HG03139 (cell line): ENCODE results near the gene IFIT3.
"Not testable (repeated sequence)": the region's sequence is repeated elsewhere in the genome, so short reads cannot be mapped to it uniquely, and the experiment has no call there.

Experiments
- ATAC-seq: cut with Tn5 transposase; IDR thresholded peaks from one replicate; pipeline ENCODE4 v1.9.1; 2021; ENCODE audit not compliant: unreplicated experiment

The IFIT3 gene, protein sequence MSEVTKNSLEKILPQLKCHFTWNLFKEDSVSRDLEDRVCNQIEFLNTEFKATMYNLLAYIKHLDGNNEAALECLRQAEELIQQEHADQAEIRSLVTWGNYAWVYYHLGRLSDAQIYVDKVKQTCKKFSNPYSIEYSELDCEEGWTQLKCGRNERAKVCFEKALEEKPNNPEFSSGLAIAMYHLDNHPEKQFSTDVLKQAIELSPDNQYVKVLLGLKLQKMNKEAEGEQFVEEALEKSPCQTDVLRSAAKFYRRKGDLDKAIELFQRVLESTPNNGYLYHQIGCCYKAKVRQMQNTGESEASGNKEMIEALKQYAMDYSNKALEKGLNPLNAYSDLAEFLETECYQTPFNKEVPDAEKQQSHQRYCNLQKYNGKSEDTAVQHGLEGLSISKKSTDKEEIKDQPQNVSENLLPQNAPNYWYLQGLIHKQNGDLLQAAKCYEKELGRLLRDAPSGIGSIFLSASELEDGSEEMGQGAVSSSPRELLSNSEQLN

DNA sequence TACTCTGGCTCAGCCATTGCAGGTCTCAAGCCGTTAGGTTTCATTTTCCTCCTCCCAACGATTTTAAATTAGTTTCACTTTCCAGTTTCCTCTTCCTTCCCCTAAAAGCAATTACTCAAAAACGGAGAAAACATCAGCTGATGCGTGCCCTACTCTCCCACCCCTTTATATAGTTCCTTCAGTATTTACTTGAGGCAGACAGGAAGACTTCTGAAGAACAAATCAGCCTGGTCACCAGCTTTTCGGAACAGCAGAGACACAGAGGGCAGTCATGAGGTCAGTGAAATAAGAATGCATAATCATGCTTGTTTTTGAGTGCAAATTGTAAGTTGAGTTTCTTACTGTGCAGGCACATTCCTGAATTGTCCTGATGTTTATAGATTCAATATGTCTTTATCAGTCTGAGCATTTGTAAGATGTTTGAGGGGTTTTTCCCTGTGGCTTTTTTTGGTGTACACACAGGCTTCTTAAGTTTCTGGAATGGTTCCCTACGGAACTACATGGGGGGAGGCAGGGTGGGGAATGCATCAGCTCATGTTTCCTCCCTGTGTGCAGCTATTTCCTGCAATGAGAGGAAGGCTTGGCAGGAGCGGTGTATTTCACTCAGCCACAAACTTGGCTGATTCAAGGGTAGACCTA lies at the start of gene IFIT3:
IFIT3 (plus strand) TSS at position 195 of the 639 bp plus-strand sequence; CDS start at position 272, 77 bp downstream.
- no peak for ATAC-seq

DNA sequence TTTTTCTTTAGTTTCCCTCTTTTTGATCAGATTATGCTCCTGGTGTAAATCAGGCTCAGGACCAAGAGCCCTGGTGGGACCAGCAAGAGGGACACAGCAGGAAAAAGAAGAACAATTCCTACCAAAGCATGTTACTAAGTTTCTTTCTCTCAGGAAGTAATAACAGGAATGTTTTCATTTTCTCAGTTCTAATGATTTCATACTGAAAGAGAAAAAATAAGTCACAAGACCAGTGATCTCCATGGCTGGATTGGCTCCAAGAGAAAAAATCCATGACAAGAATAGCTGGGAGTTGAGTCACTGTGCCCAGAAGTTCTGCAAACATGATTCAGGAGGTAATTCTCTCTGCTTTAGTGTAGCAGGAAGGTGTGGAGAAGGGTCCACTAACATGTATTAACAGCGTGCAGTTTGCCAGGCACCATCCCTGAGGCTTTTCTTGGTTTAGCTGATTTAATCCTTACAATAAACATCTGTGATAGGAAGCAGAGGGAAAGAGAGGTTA lies 49.7 kb upstream of the IFIT3 start:
- ATAC-seq = no peak

DNA sequence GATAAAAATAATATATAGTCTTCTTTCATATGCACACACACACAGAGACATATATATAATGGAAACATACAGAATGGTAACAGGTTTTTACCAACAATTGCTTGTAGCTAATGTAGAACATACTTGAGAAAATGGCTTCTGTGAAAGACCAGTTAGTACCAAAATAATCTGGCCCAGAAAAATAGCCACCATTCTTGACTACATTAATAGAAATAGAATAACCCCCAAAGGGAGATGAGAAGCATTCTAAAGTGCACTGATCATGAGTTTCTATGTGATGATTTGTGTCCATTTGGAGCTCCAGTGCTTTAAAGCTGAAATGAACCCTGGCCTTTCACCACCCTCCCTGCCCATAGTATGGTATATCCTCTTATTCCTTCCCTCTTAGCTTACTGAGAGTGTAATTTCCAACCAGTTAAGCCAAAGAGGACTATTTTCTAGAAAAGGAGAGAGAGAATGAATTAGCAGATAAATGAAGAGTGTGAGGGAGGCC lies 48.9 kb upstream of the IFIT3 start:
- ATAC-seq = no peak

DNA sequence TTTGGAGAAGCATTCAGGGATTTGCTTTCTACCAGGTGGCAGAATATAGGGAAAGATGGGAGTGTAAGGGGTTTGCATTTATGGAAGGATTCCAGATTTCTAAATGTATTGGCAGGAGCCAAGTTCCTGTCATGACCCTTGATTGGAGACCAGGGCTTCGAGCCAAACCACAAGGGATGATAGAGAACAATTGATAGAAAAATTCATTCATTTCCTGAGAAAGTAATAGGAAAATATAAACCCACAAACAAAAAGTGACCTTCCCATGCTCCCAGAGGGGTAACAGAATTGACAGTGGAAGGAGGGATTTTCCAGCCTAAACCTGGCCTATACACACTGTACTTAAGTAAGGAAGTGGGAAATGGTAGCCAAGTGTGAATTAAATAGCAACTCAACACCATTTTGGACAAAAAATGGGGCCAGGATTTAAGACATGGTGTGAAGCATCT lies 48.4 kb upstream of the IFIT3 start:
- ATAC-seq = no peak

DNA sequence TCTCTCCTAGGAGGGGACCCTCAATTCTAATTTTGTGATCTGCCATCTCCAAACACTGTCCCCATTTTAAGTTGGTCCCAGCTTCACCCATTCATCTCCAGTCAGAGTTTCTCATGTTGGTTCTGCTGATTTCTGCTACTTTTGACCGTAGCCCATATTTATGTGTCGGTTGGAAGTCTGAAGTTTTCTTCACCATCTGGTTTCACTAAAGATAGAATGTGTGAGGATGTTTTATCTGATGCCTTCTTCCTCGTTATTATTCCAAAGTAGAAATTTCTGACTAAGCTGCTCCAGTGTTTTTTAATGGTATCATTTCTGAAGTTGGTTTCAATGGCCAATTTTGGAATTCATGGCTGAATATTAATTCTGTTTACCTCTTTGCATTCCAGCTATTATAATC lies 47.3 kb upstream of the IFIT3 start:
- no peak for ATAC-seq

DNA sequence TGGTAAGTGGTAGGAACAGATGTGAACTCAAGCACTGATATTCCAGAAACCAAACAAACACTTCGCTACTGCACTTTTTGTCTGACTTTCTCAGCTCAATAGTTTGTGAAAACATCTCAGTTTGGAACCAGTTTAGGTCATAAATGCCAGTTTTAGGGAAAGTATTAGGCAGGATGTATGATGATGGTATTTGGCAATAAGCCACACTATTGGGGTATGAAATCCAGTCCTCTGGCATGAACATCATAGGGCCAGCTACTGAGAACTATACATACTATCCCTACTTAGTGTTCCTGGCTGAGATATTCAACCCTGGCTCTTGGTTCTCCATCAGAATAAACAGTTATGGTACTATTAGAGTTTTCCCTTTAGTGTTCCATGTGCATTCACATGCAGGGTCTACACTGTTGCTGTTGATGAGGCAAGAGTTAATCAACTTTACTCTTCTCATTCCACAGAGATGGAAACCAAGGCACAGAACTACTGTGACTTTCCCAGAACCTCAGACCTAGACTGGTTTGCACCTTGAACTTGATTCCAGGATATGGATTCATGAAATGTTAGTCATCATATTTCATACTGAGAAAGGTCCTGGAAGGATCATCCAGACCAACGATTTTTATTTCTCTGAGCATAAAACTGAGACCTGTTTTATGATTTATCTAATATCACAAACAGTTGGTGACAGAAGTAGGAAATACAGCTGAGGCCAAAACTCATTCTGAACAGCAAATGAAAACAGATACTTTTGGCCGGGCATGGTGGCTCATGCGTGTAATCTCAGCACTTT lies 46.0 kb upstream of the IFIT3 start:
- no peak for ATAC-seq

DNA sequence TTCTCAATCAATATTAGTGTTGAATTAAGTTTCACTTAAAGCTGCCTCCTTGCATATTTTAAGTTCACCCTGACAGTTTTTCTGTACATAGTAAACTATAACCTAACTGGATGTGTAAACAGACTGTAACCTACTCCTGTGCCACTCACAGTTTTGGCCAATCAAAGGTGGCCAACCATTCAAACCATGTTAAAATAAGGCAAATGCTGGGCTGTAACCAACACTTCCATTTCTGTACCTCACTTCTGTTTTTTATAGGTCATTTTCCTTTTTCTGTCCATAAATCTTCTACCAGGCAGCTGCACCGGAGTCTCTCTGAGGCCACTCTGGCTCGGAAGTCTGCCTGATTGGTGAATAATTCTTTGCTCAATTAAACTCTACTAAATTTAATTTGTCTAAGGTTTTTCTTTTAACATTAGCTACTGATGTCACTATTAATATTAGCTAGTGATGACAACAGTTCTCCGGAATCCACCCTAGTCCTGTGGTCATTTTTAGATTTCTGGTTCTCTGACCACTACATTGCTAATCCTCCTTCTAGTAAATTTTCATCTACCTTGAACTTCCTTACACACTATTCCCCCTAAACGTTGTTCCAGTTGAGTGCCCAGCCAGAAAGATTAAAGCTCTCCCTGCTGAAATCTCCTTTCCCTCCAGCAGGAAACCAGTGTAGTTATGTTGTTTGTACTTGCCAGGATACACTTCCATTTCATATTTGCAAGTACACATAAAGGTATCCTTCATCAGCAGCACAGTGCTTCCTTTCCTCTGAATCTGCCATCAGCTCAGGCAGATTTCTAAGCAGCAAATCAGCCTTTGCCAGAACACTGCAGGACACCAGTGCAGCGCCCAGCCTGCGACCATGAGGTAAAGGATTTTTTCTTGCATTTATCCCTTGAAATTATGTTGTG lies 44.5 kb upstream of the IFIT3 start:
- no peak for ATAC-seq

DNA sequence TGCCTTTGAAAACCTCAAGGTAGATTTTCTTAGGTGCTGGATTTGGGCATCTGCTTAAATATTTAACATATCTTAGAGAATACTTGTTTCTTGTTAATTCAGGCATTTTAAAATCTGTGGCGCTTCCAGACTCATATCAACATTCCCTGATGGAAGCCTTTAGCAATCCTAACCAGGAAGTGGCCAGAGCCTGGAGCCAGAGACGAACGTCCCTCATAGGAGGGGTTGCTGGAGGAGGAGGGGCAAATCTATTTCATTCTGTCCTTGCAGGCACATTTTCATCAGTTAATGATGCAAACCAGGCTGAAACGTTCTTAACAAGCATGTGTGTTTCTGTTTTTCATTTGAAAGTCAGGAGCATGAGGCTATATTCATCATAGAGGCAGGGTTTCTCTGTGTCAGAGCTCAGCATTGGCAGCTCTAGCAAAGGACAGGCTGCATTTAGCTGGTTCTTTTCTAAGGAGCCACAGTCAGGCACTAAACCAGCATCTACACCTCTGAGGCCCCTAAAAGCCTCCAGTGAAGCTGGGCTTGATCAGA lies 43.8 kb upstream of the IFIT3 start:
- ATAC-seq = no peak

DNA sequence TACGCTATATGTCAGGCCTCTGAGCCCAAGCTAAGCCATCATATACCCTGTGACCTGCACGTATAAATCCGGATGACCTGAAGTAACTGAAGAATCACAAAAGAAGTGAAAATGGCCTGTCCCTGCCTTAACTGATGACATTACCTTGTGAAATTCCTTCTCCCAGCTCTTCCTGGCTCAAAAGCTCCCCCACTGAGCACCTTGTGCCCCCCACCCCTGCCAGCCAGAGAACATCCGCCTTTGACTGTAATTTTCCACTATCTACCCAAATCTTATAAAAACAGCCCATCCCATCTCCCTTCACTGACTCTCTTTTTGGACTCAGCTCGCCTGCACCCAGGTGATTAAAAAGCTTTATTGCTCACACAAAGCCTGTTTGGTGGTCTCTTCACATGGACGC lies 43.1 kb upstream of the IFIT3 start:
- not testable (repeated sequence) for ATAC-seq

DNA sequence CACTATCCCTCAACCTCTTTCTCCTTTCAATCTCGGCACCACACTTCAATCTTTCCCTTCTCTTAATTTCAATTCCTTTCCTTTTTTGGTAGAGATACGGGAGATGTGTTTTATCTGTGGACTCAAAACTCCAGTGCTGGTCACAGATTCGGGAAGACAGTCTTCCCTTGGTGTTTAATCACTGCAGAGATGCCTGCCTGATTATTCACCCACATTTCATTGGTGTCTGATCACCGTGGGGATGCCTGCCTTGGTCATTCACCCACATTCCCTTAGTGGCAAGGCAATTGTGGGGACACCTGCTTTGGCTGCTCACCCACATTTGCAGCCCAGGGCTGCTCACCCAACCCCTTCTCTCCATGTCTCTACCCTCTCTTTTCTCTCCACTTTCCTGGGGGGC lies 42.5 kb upstream of the IFIT3 start:
- not testable (repeated sequence) for ATAC-seq

DNA sequence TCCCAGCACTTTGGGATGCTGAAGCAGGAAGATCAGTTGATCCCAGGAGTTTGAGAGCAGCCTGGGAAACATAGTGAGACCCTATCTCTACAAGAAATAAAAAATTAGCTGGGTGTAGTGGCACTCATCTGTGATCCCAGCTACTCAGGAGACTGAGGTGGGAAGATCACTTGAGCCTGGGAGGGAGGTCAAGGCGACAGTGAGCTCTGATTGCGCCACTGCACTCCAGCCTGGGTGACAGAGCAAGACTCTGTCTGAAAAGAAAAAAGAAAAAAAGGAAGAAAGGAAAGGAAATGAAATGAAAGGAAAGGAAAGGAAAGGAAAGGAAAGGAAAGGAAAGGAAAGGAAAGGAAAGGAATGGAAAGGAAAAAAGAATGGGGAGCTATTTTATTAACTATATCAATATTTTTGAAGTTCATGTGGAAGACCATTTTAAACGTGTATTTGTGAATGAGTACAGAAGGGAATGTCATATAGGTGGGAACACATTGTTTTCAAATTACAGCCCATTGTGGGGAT lies 33.0 kb upstream of the IFIT3 start:
- no peak for ATAC-seq

DNA sequence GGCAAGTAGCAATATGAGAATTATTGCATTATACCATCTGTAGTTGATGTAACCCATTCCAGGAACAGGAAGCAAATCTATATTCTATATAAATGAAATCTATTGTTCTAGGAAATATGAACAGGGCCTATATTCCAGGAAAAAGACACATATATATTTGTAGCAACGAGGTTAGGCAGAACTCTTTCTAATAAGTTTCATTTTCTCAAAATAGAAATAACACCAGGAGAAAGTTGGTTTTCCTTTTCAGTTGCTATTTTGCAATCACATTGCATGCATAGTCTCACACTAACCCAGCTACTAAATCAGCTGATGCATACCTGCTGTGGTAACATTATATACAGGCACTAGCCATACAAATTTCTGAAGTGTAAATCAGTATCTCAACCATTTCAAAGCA lies 32.2 kb upstream of the IFIT3 start:
- ATAC-seq = no peak

DNA sequence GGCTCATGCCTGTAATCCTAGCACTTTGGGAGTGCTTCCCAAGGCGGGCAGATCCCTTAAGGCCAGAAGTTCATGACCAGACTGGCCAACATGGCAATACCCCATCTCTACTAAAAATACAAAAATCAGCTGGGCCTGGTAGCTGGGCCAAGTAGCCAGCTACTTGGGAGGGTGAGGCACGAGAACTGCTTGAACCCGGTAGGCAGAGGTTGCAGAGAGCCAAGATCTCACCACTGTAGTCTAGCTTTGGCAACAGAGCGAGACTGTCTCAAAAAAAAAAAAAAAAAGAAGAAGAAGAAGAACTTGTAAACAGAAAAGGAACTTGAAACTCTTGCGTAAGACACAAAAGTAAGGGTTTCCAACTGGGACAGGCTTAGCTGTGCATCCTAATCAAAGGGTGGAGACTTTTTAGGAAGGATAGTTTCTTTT lies 31.6 kb upstream of the IFIT3 start:
- ATAC-seq = no peak

DNA sequence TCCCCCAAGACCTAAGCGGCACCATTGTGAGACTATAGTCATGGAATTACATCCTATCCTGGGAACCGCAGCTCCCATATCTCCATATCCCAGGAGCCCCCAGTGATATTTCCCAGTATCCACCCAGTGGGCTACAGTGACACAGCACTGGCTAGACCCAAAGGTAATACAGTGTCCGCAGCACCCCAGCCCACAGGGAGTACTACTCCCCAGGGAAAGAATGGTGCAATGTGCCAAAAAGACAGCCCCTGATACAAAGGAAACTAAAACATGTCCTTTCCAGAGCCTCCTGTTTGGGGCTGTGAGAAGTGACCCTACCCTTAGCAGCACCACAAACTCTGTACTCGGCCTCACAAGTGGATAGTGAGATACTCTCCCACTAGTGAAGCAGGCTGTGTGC lies 30.4 kb upstream of the IFIT3 start:
- no peak for ATAC-seq

DNA sequence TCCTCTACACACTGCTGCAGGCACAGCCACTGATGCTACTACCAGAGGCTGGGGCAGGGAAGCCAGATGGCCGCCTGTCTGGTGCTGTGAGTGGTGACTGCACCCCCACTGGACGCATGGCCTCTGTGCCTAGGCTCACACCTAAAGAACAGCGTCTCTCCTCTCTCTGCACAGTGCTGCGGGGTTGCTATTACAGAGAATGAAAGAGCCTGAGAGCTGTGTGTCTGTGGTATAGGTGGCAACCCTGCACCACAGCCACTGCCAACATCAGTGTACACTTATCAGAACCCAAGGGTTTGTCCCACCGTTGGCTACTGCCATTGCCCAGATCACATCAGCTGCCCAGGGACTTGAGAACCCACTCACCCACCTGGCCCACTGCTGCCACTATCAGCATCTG lies 30.0 kb upstream of the IFIT3 start:
- no peak for ATAC-seq

DNA sequence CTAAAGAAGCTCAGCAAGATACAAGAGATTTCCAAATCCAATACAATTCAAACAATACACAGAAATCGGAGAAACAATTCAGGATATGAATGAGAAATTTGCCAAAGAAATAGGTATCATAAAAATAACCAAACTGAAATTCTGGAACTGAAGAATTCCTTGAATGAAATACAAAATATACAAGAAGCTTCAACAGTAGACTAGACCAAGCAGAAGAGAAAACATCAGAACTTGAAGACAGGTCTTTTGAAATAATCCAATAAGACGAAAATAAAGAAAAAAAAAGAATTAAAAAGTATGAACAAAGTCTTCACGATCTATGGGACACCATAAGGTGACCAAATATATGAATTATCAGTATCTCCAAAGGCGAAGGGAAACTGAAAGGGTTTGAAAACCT lies 28.8 kb upstream of the IFIT3 start:
- ATAC-seq = no peak

DNA sequence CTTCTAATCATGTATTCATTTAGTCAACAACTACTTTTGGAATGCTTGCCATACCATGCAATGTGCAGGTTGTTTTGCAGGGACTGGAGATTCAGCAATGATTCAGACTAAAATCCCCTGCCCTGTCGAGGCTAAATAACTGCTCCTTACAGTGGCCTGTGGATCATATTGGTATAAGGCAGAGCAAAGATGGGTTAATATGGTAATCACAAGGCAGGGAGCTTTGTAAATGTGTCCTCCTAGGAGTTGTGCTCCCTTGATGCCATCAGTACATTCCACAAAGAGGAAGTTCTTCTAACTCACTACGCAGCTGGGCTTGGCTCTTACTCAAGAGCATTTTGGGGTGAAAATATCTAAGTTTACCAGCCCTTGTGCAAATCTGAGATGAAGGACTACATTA lies 26.6 kb upstream of the IFIT3 start:
- no peak for ATAC-seq

DNA sequence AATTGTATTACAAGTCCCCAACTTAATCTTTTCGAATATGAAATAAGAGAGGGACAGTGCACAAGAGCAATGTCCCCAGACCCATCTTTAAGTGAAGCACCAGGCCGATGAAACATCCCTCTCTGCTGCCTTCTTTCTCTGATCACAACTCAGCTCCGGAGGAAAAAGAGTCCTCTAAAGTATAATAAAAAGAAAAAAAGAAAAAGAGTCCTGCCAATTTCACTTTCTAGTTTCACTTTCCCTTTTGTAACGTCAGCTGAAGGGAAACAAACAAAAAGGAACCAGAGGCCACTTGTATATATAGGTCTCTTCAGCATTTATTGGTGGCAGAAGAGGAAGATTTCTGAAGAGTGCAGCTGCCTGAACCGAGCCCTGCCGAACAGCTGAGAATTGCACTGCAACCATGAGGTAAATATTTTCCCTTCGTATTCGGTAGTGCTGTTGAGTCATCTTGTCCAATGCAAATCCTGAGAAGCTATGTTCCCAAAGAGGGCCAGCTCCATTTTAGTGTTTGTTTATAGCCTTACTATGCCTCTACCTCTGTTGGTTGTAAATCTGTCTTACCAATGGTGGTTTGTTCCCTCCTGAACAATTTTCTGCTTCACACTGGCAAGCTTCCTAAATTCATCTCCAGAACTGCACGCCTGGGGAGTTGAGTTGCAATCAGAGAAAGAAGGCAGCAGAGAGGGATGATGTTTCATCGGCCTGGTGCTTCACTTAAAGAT lies 25.9 kb upstream of the IFIT3 start, which contains the start of gene IFIT2:
IFIT2 (plus strand) TSS at position 326 of the 725 bp plus-strand sequence; CDS start at position 404, 78 bp downstream.
- peak; percentile 66 for ATAC-seq

DNA sequence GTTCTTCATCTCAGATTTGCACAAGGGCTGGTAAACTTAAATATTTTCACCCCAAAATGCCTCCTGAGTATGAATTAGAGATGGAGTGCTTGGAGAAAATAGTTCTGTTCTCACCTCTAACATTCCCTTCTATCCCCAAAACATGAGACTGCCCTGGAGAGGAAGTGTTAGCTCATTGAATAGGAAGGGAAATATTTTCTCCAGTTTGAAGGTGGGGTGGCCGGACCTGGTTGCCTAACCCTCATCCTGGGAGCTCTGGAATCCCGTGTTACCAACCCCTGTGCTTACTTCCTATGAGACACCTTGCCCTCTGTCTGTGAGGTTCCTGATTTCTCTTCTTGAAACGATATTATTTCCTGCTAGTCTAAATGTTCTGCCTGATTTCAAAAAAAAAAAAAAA lies 25.2 kb upstream of the IFIT3 start:
- no peak for ATAC-seq
